IPS-18c (cell line): Measurements from ENCODE around the gene CIP2A.

Experiments used
- H3K4me3 ChIP-seq: 2 replicates; pipeline ENCODE4 v1.7.0; 2013; ENCODE audit warnings: low read depth, mild to moderate bottlenecking, low read length, moderate library complexity; ENCODE audit not compliant: insufficient read depth
- H3K9me3 ChIP-seq: one replicate; pipeline ENCODE4 v1.6.1; 2013; ENCODE audit warnings: mild to moderate bottlenecking, low read length, moderate library complexity; ENCODE audit not compliant: control insufficient read depth, insufficient read depth

Gene CIP2A

DNA sequence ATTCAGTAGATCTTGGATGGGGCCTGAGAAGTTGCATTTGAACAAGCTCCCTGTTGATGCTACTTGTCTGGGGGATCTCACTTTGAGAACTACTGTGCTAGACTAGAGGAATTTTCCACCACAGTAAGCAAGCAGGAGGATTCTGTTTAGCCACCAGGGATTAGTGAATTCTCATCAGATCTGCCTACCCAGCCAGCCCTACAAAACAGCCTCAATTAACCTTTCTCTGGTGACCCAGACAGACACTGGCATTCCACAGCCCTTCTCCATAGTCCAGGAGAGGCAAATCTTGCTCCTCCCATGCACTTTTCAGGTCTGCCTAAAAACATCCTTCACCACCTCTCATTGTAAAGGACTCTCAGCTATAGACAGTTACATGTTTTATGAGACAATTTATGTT lies 62.1 kb downstream of the CIP2A start:
- Histone ChIP-seq H3K9me3 (no peaks in the 10 kb centered on the region), H3K4me3 (no peak overlapping the region)

DNA sequence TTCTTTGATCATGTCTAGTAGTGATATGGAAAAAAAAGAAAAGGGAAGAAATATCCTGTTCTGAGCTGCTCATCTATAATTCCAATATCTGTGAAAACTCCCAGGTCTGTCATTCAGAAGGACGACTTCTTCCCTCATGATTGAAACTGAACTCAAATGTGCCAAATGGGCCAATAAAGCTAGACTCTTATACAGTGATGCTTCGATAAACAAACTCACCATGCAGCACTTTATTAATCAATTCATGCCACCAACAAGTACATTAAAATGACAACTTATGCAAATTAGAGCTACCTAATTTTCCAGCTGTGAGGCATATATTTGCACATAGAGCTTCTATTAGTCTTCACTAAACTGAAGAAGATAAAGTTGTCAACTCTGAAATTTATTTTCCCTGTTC lies 63.3 kb downstream of the CIP2A start:
- H3K9me3 ChIP-seq: no peaks in the 10 kb centered on the region
- no peak overlapping the region for H3K4me3 ChIP-seq

DNA sequence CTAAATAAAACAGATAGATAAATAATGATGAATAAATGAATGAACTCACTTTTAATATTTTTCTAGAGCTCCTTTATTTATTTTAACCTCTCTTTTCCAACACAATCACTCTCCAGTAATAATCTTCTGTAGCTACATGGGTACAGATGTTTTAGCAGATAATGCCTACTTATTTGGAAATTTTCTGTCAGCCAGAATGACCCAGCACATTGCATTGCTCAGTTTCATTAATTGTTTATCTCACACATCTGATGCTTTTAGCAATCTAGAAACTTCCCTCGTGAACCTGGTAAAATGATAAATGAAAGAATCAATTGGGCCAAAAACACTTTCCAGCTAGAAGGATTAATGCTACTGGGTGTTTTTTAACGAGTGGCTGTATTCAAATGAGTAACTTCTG lies 64.0 kb downstream of the CIP2A start:
- Histone ChIP-seq H3K4me3 (no peak overlapping the region), H3K9me3 (no peaks in the 10 kb centered on the region)

DNA sequence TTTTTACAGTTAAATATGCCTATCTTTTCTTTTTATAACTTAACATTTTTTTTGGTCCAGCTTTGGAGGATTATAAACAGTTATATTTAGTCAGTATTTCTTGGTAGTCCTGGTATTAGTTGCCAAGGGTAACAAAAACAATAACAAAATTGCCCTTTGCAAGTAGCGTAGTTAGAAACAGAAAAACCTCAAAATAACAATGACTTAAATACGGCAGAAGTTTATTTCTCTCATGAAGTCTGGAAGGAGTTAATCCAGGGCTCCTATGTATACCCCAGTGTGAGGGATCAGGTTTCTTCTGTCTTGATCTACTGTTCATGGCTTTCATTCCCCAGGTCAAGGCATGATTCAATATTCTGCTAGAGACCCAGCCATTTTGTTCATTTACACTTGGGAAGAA lies 64.7 kb downstream of the CIP2A start:
- H3K9me3 ChIP-seq: no peaks in the 10 kb centered on the region
- H3K4me3 ChIP-seq: no peak overlapping the region

DNA sequence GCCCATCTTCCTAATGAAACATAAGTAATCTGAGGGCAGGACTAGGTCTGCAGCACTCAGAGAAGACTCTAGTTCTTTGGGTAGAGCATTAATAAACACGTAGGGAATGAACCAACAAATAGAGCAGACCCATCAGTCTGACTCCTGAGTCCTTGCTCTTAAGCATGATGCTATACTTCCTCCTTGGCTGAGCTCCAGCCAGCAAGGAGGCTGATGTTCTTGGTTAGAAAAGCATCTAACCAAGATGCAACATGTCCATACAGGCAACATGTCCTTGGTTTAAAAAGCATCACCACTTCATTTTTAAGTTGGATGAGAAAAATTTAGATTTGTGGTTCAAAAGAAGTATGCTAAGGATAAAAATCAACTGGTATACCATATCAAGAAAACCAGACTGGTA lies 70.3 kb downstream of the CIP2A start:
- Histone ChIP-seq H3K4me3 (no peak overlapping the region), H3K9me3 (no peaks in the 10 kb centered on the region)

DNA sequence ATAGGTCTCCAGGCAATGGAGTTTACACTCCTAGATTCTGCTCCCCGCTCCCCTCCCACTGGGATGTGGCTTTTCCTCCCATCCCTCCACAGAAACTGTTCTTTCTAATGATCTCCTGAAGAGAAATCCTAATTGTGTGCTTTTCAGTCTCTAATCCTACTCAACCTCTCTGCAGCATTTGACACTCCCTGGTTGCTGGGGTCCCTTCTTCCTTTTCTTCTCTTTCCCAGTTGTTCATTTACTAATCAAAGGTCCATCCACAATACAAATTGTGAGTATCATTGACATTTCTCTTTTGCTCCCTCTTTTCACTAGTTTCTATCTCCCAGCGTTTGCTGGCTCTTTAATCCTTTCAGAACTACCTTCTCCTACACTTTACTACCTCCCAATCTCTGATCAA lies 72.4 kb downstream of the CIP2A start:
- no peaks in the 10 kb centered on the region for H3K9me3 ChIP-seq

DNA sequence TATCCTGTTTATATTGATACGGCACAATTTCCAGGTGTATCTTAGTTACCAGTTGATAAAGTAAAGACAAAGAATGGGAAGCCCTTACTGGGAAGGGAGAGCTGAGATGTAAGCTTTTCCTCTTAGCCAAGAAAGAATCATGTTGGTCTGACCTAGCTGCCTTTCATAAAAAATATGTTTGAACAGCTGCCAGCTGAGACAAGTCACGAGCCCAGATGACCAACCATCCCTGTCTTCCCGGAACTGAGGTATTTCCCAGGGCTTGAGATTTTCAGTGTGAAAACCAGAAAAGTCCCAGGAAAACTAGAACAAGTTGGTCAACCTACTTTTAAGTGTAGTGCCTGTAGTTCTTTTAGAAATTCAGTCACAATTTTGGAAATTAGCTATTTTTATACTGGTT lies 75.3 kb downstream of the CIP2A start:
- Histone ChIP-seq H3K4me3 (no peak overlapping the region), H3K9me3 (no peaks in the 10 kb centered on the region)

More for the DNA sequence above, 72.4 kb downstream of the CIP2A start:
- H3K4me3 ChIP-seq: no peak overlapping the region

DNA sequence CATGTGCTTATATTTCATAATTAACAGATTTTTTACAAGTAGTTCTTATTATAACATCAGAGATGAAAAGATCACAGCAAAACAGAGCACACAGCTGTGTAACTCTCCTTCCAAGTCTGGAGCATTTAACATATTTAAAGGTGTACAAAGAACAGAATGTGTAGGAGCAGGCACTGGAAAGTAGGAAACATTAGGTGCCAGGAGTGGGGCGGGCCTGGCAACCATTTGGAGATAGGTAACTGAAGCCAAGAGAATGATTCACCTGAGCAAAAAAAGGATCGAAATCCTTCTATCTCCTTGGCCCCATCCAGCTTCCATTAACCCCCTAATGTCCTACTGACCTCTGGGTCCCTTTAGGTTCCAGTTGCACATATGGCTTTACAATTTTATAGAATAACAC lies 76.6 kb downstream of the CIP2A start:
- H3K9me3 ChIP-seq: no peaks in the 10 kb centered on the region
- H3K4me3 ChIP-seq: no peak overlapping the region

DNA sequence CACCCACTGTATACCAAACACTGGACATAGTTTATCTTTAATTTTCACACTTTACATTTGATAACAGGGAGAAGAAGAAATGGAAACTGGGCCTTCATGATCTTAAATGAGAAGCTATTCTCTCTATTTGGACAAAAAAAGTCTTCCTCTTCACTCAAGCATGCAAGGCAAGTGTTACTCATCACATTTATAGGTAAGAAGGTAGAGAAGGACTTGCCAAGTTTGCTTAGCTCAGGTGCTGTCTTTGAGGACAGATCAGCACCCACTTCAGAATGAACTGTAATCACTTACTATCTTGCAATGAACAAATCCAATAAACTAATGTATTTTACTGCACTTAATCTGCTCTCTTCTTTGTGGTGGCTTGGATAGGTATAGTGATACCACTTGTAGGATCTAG lies 77.7 kb downstream of the CIP2A start:
- no peaks in the 10 kb centered on the region for H3K9me3 ChIP-seq
- H3K4me3 ChIP-seq: no peak overlapping the region

DNA sequence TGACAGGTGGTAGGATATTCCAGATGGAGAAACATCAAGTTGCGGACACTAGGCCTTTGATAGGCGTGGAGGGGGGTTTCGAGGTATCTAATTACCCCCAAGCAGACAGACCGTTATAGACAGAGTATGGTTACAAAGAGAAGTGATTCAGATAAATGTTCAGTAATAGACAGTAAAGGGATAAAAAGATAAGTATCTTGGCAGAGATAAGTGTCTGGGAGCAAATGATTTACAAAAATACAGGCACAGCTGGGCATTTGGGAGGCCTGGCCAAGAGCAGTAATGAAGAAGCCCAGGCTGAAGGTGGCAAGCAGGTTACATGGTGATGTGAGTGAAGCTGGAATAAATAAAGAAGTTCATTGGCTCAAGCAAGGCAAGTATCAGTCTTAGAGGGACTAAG lies 78.2 kb downstream of the CIP2A start:
- Histone ChIP-seq H3K9me3 (no peaks in the 10 kb centered on the region), H3K4me3 (no peak overlapping the region)

DNA sequence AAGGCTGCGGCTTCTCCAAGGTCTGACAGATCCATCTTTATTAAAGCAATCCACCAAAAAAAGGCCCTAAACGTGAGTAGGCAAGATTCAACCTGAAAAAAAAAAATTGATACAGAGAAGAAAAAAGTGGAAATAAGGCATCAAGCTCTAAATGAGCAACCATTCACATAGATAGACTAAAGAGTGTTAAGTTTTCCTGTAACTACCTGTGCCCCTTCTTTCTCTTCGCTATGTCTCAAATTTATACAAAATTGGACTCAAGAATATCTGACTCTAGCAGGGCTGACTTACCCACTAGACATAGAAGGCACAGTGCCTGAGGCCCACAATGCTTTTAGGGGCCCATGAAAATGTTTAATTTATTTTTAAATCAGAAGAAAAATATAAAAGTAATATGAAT lies 78.7 kb downstream of the CIP2A start, which contains the start of gene MYH15:
Gene MYH15, minus strand, starts transcription at position 101 of the 400 bp plus-strand sequence. Its CDS starts 66 bp downstream, at position 35.
- no peak within 1 kb of the TSS for H3K4me3 ChIP-seq
- H3K9me3 ChIP-seq: no peaks in the 10 kb centered on the region

DNA sequence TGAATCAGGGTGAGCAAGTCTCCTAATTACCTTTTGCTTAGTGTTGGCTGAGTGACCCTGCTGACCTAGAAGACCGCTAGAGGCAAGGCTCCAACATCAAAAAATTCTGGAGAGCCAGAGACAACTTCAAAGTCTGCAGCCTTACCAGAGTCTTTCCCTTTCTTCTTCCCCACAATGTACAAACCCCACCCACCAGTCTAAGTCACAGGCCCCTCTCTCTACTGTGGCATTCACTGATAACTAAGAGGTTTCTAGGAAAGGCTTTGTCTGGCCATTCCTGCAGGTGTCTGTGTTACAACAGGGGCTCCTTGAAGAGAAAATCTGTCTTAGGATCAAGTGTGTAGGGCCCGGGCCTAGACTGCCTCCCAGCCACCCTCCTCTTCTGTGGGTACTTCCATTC lies 79.4 kb downstream of the CIP2A start:
- Histone ChIP-seq H3K4me3 (no peak overlapping the region), H3K9me3 (no peaks in the 10 kb centered on the region)

DNA sequence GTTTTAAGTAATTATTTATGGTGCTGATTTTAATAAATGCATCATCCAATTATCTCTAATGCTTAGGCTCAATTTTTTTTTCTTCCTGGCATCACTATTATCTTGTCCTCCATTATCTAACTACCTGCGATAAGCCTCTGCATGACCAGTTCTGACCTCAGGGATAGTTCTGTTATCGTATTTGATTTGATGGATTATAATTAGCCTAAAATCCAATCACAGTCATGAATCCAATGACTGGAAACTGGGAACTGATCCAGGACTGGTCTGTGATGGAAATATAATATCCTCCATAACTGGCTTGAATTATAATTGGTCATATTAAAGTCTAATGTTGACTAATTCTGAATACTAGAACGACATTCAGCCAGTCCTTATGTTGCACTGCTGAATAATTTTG lies 80.0 kb downstream of the CIP2A start:
- Histone ChIP-seq H3K4me3 (no peak overlapping the region), H3K9me3 (no peaks in the 10 kb centered on the region)

DNA sequence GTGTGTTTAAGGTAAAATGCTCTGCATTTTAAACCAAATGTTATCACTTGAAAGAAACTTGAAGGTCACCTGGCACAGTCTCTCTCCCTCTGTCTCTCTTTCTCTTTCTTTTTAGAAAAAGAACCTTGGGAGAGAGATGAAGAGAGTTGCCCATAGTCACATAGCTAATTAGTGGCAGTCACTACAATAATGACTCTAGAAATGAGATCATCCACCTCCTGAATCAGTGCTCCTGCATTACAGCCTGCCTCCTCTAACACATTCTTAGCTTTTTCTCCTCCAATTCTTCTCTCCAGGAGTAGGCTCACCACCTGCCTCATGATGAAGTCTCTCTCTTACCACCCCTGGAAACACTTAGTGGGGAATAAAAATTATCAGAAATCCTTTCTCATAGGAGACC lies 81.3 kb downstream of the CIP2A start:
- no peaks in the 10 kb centered on the region for H3K9me3 ChIP-seq
- H3K4me3 ChIP-seq: no peak overlapping the region

DNA sequence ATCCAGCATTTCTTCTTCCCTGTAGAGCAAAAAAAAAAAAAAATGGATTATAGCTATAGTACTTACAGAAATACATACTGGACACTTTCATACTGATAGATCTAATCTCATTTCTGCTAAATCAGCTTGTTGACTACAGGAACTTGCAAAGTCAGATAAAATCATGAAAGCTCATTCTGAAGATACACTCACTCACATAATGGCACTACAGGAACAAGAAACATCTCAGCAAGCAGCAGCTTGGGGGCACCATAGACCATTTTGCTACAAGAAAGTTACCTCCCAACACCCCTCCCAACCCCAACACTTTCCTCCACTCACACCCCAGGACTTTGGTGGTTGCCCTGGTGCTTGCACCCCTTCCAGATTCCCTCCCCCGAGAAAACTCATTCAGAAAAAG lies 83.4 kb downstream of the CIP2A start:
- no peaks in the 10 kb centered on the region for H3K9me3 ChIP-seq
- H3K4me3 ChIP-seq: no peak overlapping the region

DNA sequence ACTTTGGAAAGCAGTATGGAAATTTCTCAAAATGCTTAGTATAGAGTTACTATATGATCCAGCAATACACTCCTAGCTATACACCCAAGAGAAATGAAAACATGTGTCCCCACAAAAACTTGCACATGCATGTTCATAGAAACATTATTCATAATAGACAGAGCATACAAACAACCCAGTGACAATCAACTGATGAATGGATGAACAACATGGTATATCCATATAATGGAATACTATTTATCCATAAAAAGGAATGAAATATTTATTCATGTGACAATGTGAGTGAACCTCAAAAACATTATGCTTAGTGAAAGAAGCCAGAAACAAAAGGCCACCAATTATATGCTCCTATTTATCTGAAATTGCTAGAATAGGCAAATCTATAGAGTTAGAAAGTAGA lies 85.5 kb downstream of the CIP2A start:
- Histone ChIP-seq H3K9me3 (no peaks in the 10 kb centered on the region), H3K4me3 (no peak overlapping the region)

DNA sequence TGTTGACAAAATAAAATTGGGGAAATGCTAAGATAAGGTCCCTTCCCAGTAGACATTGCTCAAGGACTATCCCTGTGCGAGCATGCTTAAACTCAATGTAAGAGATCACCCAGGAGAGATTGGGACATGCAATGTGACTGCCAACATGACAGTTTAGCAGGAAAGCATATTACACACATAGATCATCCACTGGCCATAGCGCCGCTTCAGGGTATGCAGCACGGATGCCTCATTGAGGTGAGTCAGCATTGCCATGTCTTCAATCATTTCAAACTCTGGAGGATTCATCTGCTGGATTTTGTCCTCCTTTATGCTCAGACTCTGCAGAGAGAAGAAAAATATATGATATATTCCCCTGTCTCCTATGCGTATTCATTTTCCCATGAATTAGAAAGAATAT lies 87.7 kb downstream of the CIP2A start:
- H3K9me3 ChIP-seq: no peaks in the 10 kb centered on the region
- H3K4me3 ChIP-seq: no peak overlapping the region

DNA sequence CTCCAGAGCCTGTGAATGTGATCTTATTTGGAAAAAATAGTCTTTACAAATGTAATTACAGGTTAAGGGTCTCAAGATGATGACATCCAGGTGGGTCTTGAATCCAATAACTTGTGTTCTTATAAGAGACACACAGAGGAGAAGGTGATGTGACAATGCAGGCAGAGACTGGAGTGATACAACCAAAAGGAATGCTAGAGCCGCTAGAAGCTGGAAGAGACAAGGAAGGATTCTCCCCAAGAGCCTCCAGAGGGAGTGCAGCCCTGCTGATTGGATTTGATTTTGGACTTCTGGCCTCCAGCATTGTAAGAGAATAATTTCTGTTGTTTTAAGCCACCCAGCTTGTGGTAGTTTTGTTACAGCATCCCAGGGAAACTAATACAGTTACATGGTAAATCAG lies 88.5 kb downstream of the CIP2A start:
- H3K4me3 ChIP-seq: no peak overlapping the region
- no peaks in the 10 kb centered on the region for H3K9me3 ChIP-seq
